OCI-LY7 (cell line): ENCODE results near the gene ERCC8. TPM values are rescaled to one million over a fixed set of nuclear protein-coding genes. Genes with fewer than 3 reads are reported as not detected.

ENCODE experiments used
- BruUV-seq: library from RNA; stranded (reverse); fragments of 400-500 nt; replicated peaks from 2 replicates; lab custom pipeline; 2021; lab: Mats Ljungman, UMichigan
- CTCF ChIA-PET: fragments of 300-600 bp; sonication (Branson Sonifier 250); formaldehyde crosslinking; loops from one replicate; lab custom pipeline; 2022; ENCODE audit warnings: antibody characterized with exemption; ENCODE audit not compliant: unreplicated experiment; lab: Charles Lee
- POLR2A ChIA-PET: fragments of 300-600 bp; sonication (Branson Sonifier 250); formaldehyde crosslinking; loops from one replicate; lab custom pipeline; 2022; ENCODE audit warnings: antibody characterized with exemption; lab: Charles Lee
- DNase-seq: peaks from one replicate; pipeline ENCODE4 v3.0.0-alpha.2; 2015; ENCODE audit warnings: low spot score
- H2AFZ ChIP-seq: fragments of 200-600 bp; sonication (generic), shearing (Covaris generic); 2 replicates; pipeline ENCODE4 v1.6.1; 2014; ENCODE audit warnings: mild to moderate bottlenecking, antibody characterized with exemption, low read length, moderate library complexity
- H3K27ac ChIP-seq: fragments of 200-600 bp; sonication (generic); 2 replicates; pipeline ENCODE4 v1.5.1; 2014; ENCODE audit warnings: mixed run types, low read depth, mild to moderate bottlenecking, moderate library complexity, low read length, inconsistent platforms; ENCODE audit not compliant: poor library complexity, severe bottlenecking
- H3K36me3 ChIP-seq: fragments of 200-600 bp; sonication (generic); 2 replicates; pipeline ENCODE4 v1.6.1; 2014; ENCODE audit warnings: mild to moderate bottlenecking, antibody characterized with exemption, low read length, moderate library complexity, mixed read lengths; ENCODE audit not compliant: insufficient read depth
- H3K4me1 ChIP-seq: fragments of 200-600 bp; sonication (generic); 2 replicates; pipeline ENCODE4 v1.5.1; 2014; ENCODE audit warnings: mild to moderate bottlenecking, low read length; ENCODE audit not compliant: insufficient read depth, poor library complexity, severe bottlenecking
- H3K4me2 ChIP-seq: fragments of 200-600 bp; sonication (generic); 2 replicates; pipeline ENCODE4 v1.6.1; 2014; ENCODE audit warnings: mild to moderate bottlenecking, low read length
- H3K4me3 ChIP-seq: fragments of 200-600 bp; sonication (generic); 2 replicates; pipeline ENCODE4 v1.5.1; 2014; ENCODE audit warnings: mild to moderate bottlenecking, low read depth, low read length; ENCODE audit not compliant: poor library complexity, severe bottlenecking
- H3K79me2 ChIP-seq: fragments of 200-600 bp; sonication (generic); 2 replicates; pipeline ENCODE4 v1.6.1; 2016; ENCODE audit warnings: low read depth, mild to moderate bottlenecking, low read length, moderate library complexity, mixed read lengths; ENCODE audit not compliant: insufficient read depth
- H3K9me2 ChIP-seq: fragments of 200-600 bp; sonication (generic); 2 replicates; pipeline ENCODE4 v1.6.1; 2016; ENCODE audit warnings: mild to moderate bottlenecking, low read length, mixed read lengths; ENCODE audit not compliant: insufficient read depth
- H3K9me3 ChIP-seq: fragments of 200-600 bp; sonication (generic); 2 replicates; pipeline ENCODE4 v1.6.1; 2014; ENCODE audit warnings: mild to moderate bottlenecking, mixed run types, low read length, mixed read lengths
- H4K20me1 ChIP-seq: fragments of 200-600 bp; sonication (generic); 2 replicates; pipeline ENCODE4 v1.6.1; 2014; ENCODE audit warnings: mild to moderate bottlenecking, antibody characterized with exemption, low read length, moderate library complexity, mixed read lengths; ENCODE audit not compliant: insufficient read depth
- CTCF ChIP-seq: fragments of 200-600 bp; sonication (generic); conservative IDR thresholded peaks from 2 replicates; pipeline ENCODE4 v1.5.1; 2014; ENCODE audit warnings: mild to moderate bottlenecking, antibody characterized with exemption, low read length, moderate library complexity, mixed read lengths
- EZH2phosphoT487 ChIP-seq: fragments of 200-600 bp; sonication (generic); IDR thresholded peaks from 2 replicates; pipeline ENCODE4 v1.6.1; 2018; ENCODE audit warnings: low read depth, borderline replicate concordance, mild to moderate bottlenecking, mixed run types, antibody characterized with exemption, low read length, moderate library complexity, mixed read lengths
- intact Hi-C: fragments of 100-400 bp; cut with micrococcal nuclease; formaldehyde crosslinking; loops from one replicate; pipeline ENCODE4 v1.10.0; 2022; ENCODE audit not compliant: unreplicated experiment
- total RNA-seq, 2 experiments: library from RNA; depleted of rRNA in 1 of 2; stranded (reverse); fragments of >200 nt in 1 of 2; shearing (Covaris generic) in 1 of 2; gene quantifications; 2 replicates each; pipeline ENCODE4 v1.2.3, GENCODE V29; 2014 to 2022

Gene ERCC8
- total RNA-seq, 2 experiments from 2014 or later: 11.8 to 17.5 TPM

GRCh38 chr5:60836131-60836530 is 108.7 kb downstream of the ERCC8 start:
- Histone ChIP-seq H3K36me3 (no peaks in the 10 kb centered on the region), H3K79me2 (no peaks in the 10 kb centered on the region), H3K9me2 (no peaks in the 10 kb centered on the region), H4K20me1 (no peaks in the 10 kb centered on the region), H3K27ac (no peak overlapping the region), H3K4me1 (no peaks in the 10 kb centered on the region), H3K9me3 (no peaks in the 10 kb centered on the region), H2AFZ (no peak overlapping the region), H3K4me2 (no peak overlapping the region), H3K4me3 (no peak overlapping the region)
- BruUV-seq: no TSS peak
- DNase-seq: no peak
- intact Hi-C loops: no loop called here
- no peak for TF ChIP-seq EZH2phosphoT487
- POLR2A ChIA-PET: no interaction called here
- CTCF ChIA-PET: no interaction called here

- POLR2A ChIA-PET: interaction anchor here (0.6 to 0.7 kb wide), 2 partner anchors 424 to 500 kb away, joined by 4 to 5 read pairs; no protein-coding TSS in a partner anchor
- no peaks in the 10 kb centered on the region for H3K9me2 ChIP-seq
- no peak overlapping the region for H3K4me2 ChIP-seq
- no peaks in the 10 kb centered on the region for H3K36me3 ChIP-seq
- no peak overlapping the region for H2AFZ ChIP-seq
- TF ChIP-seq CTCF (no peak), EZH2phosphoT487 (no peak)
- no peak overlapping the region for H3K4me3 ChIP-seq
- CTCF ChIA-PET: interaction anchor here (0.6 kb wide), 1 partner anchor 1118 kb away, joined by 3 read pairs; no protein-coding TSS in a partner anchor
- no peak for DNase-seq
- no TSS peak for BruUV-seq
- H3K4me1 ChIP-seq: no peaks in the 10 kb centered on the region
- intact Hi-C loops: no loop called here
- no peaks in the 10 kb centered on the region for H3K9me3 ChIP-seq
- H3K27ac ChIP-seq: no peak overlapping the region
- no peaks in the 10 kb centered on the region for H3K79me2 ChIP-seq
- no peaks in the 10 kb centered on the region for H4K20me1 ChIP-seq
These were observed 109.3 kb downstream of the ERCC8 start for GRCh38 chr5:60835554-60835953.

DNA sequence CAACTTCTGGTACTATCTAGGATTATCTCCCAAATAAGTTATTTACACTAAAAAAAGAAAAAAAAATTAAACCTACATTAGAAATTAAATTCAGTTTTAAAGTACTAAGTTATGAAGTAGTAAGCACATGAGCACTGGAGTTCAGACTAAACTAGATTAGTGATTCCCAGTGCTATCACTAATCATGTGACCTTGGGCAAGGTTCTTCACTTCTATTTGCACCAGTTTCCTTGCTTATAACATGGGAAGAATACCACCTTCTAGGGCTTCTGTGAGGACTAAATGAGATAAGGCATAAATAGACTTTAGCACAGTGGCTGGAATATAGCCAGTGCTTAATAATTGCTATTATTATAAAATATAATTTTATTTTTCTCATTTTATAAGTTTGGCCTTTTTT is 111.3 kb downstream of the ERCC8 start:
- POLR2A ChIA-PET: no interaction called here
- BruUV-seq: no TSS peak
- intact Hi-C loops: no loop called here

More for the DNA sequence above, 111.3 kb downstream of the ERCC8 start:
- H3K79me2 ChIP-seq: no peaks in the 10 kb centered on the region
- no peaks in the 10 kb centered on the region for H3K4me1 ChIP-seq
- CTCF ChIA-PET: no interaction called here
- H3K9me2 ChIP-seq: no peaks in the 10 kb centered on the region
- no peaks in the 10 kb centered on the region for H4K20me1 ChIP-seq
- no peaks in the 10 kb centered on the region for H3K36me3 ChIP-seq
- H3K27ac ChIP-seq: no peak overlapping the region
- no peak overlapping the region for H2AFZ ChIP-seq
- DNase-seq: no peak
- no peak overlapping the region for H3K4me2 ChIP-seq
- no peaks in the 10 kb centered on the region for H3K9me3 ChIP-seq
- H3K4me3 ChIP-seq: no peak overlapping the region
- TF ChIP-seq EZH2phosphoT487 (no peak), CTCF (no peak)
